Stimulated activated memory B cell treated with anti-CD40 and anti-IgM and Interleukin-4, amounts not matched to agents 10 μg/mL and 1 μg/mL and 100 μg/mL, for 72 hours (primary cell): ENCODE measurements around the gene SDC3.

Experiments used
- ATAC-seq: fragments of 150-1000 bp; cut with Tn5 transposase; 2 replicates; pipeline ENCODE4 v1.10.0; 2021
- H3K27ac Mint-ChIP-seq: one replicate; pipeline ENCODE4 v1.8.0; 2022; ENCODE audit warnings: mild to moderate bottlenecking, mixed read lengths
- H3K27me3 Mint-ChIP-seq: one replicate; pipeline ENCODE4 v1.8.0; 2022; ENCODE audit warnings: mixed read lengths
- H3K36me3 Mint-ChIP-seq: one replicate; pipeline ENCODE4 v1.8.0; 2022; ENCODE audit warnings: mixed read lengths
- H3K4me1 Mint-ChIP-seq: one replicate; pipeline ENCODE4 v1.8.0; 2022; ENCODE audit warnings: mixed read lengths
- H3K4me3 Mint-ChIP-seq: one replicate; pipeline ENCODE4 v1.8.0; 2022; ENCODE audit warnings: mild to moderate bottlenecking, moderate library complexity, mixed read lengths
- H3K9me3 Mint-ChIP-seq: one replicate; pipeline ENCODE4 v1.8.0; 2022; ENCODE audit warnings: mixed read lengths

Gene SDC3

DNA sequence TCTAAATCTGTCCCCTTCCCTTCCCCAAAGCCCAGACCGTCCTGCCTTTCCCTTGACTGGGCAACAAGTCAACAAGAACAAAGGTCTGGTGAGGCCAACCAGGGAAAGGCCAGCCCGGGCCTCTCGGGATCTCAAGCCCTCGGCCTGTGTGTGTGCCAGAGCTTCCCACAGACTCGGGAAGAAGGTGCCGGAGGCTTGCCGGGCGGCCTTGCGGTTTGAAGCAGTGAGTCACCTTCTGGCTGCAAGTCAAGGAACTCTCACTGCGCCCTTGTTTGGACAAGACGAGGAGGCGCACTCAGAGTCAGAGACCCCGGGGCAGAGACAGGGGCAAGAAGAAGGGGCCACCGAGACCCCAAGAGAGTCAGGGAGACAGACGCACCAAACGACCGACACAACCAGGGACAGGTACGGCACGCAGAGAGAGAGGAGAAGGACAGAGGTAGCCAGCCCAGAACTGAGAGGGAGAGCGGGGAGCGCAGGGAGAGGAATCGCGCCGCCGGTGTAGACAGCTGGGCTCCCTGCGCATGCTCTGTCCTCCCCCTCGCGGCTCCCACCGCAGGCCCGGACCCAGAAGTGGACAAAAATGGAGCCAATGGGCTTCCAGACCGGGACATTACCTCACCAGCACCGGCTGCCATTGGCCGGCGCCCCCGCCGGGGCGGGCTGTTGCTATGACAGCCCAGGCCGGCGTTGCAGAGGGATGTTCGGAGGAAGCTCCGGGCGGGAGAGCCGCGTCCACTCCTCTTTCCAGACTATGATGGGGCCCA lies 84.4 kb downstream of the SDC3 start:
- Mint-ChIP-seq H3K4me1 (peaks cover 24% of the 10 kb centered on the region), H3K4me3 (peak overlapping the region; percentile 74), H3K27me3 (peaks cover 61% of the 10 kb centered on the region), H3K9me3 (no peaks in the 10 kb centered on the region), H3K36me3 (no peaks in the 10 kb centered on the region), H3K27ac (peak overlapping the region; percentile 35)
- ATAC-seq = peak; percentile 95

DNA sequence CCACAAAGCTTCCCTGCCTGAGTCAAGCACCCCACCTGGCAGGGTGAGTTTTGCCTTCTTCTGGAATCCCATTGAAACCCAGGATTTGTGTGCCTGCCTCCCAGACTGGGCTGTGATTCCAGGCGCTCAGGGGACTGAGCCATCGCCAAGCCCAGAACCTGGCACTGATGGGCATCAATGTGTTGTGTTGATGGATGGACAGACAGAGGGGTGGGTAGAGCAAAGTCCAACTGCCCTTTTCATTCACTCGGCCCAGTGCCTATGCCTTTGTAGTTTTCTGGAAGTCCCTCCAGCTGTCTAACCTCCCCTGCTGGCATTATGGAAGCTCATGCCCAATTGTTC lies 85.0 kb downstream of the SDC3 start:
- no peak for ATAC-seq
- Mint-ChIP-seq H3K4me3 (no peak overlapping the region), H3K4me1 (peaks cover 24% of the 10 kb centered on the region), H3K27me3 (peaks cover 56% of the 10 kb centered on the region), H3K36me3 (no peaks in the 10 kb centered on the region), H3K27ac (no peak overlapping the region), H3K9me3 (no peaks in the 10 kb centered on the region)

DNA sequence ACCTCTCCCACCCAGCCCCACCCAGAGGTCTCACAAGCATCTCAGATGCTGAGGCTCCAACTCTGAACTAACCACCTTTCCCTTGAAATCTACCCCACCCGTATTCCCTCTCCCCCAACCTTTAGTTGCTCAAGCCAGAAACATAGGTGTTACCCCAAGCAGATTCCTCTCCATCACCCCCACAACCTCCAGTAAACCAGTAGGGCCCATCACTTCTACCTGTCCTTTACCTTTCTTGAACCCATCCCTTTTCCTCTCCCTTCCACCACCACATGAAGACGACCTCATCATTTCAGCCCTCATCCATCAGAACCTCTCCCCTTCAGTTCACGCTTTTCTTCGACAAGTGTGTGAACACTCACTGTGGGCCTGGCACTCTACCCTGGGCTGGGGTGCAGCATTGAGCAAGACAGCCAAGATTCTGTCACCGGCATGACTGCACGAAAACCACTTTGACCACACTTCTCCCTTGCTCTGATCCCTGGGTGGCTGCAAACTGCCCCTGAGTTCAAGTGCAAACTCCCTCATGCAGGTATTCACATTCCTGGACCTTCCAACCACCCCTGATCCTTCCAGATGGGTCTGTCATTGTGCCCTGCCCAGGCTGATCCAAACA lies 85.5 kb downstream of the SDC3 start:
- H3K4me3 Mint-ChIP-seq = no peak overlapping the region
- no peak for ATAC-seq
- H3K9me3 Mint-ChIP-seq = no peaks in the 10 kb centered on the region
- no peak overlapping the region for H3K27ac Mint-ChIP-seq
- peaks cover 24% of the 10 kb centered on the region for H3K4me1 Mint-ChIP-seq
- H3K27me3 Mint-ChIP-seq = peaks cover 51% of the 10 kb centered on the region
- no peaks in the 10 kb centered on the region for H3K36me3 Mint-ChIP-seq

DNA sequence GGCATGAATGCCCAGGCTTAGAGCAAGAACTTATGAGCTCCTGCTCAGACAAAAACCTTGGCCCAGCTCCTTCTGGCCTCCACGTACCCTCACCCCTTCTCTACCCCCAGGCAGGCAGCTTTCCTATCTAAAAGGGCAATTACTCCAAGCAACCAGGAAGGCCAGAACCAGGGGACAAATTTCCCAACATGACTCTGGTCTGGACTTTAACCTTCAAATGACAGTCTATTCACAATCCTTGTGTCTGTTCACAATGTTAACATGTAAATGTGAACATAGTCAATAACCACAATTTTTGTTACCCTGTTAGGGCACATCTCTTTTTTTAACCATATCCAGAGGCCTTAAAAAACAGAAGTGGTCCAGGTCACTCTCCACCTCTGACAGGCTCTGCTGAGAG lies 86.6 kb downstream of the SDC3 start:
- peaks cover 49% of the 10 kb centered on the region for H3K27me3 Mint-ChIP-seq
- no peak overlapping the region for H3K27ac Mint-ChIP-seq
- no peak for ATAC-seq
- H3K9me3 Mint-ChIP-seq = no peaks in the 10 kb centered on the region
- no peak overlapping the region for H3K4me3 Mint-ChIP-seq
- peaks cover 24% of the 10 kb centered on the region for H3K4me1 Mint-ChIP-seq
- H3K36me3 Mint-ChIP-seq = no peaks in the 10 kb centered on the region

- no peak for ATAC-seq
- H3K4me1 Mint-ChIP-seq = peaks cover 24% of the 10 kb centered on the region
- no peaks in the 10 kb centered on the region for H3K36me3 Mint-ChIP-seq
- H3K9me3 Mint-ChIP-seq = no peaks in the 10 kb centered on the region
- H3K4me3 Mint-ChIP-seq = no peak overlapping the region
- no peak overlapping the region for H3K27ac Mint-ChIP-seq
- peaks cover 36% of the 10 kb centered on the region for H3K27me3 Mint-ChIP-seq
These were observed 88.3 kb downstream of the SDC3 start for GRCh38 chr1:30820299-30820698.
